Measurements from ENCODE around the gene HFM1. TPM values are rescaled to one million over a fixed set of nuclear protein-coding genes. Genes with fewer than 3 reads are reported as not detected.

Gene HFM1
- total RNA-seq, 1 donor from 2014 or later = 0.35 TPM

- H3K27me3 Mint-ChIP-seq (ENCODE audit: unreplicated experiment) = peaks cover 68% of the 10 kb centered on the region
- peaks cover 5% of the 10 kb centered on the region for H3K4me1 Mint-ChIP-seq (ENCODE audit: unreplicated experiment)
- no peak for TF ChIP-seq CTCF (IDR thresholded peaks at IDR 0.05)
- no peaks in the 10 kb centered on the region for H3K9me3 Mint-ChIP-seq (ENCODE audit: unreplicated experiment)
- H3K36me3 Mint-ChIP-seq (ENCODE audit: unreplicated experiment) = no peaks in the 10 kb centered on the region
- H3K27ac Mint-ChIP-seq (ENCODE audit: unreplicated experiment) = no peak overlapping the region
- no peak overlapping the region for H3K4me3 Mint-ChIP-seq (ENCODE audit: unreplicated experiment)
- DNase-seq (ENCODE audit: extremely low spot score, unreplicated experiment) = no peak
These were observed 2.2 kb upstream of the HFM1 start for GRCh38 chr1:91406773-91407389.

GRCh38 chr1:91402023-91402422, 2.6 kb downstream of the HFM1 start:
- peak; percentile 64 for TF ChIP-seq CTCF (IDR thresholded peaks at IDR 0.05)
- Mint-ChIP-seq H3K27ac (ENCODE audit: unreplicated experiment) (no peak overlapping the region), H3K9me3 (ENCODE audit: unreplicated experiment) (no peaks in the 10 kb centered on the region), H3K27me3 (ENCODE audit: unreplicated experiment) (peaks cover 35% of the 10 kb centered on the region), H3K36me3 (ENCODE audit: unreplicated experiment) (no peaks in the 10 kb centered on the region), H3K4me1 (ENCODE audit: unreplicated experiment) (peaks cover 5% of the 10 kb centered on the region), H3K4me3 (ENCODE audit: unreplicated experiment) (no peak overlapping the region)
- no peak for DNase-seq (ENCODE audit: extremely low spot score, unreplicated experiment)

- no peak for DNase-seq (ENCODE audit: extremely low spot score, unreplicated experiment)
- Mint-ChIP-seq H3K9me3 (ENCODE audit: unreplicated experiment) (no peaks in the 10 kb centered on the region), H3K27ac (ENCODE audit: unreplicated experiment) (no peak overlapping the region), H3K36me3 (ENCODE audit: unreplicated experiment) (no peaks in the 10 kb centered on the region), H3K4me3 (ENCODE audit: unreplicated experiment) (no peak overlapping the region), H3K27me3 (ENCODE audit: unreplicated experiment) (peaks cover 20% of the 10 kb centered on the region), H3K4me1 (ENCODE audit: unreplicated experiment) (peaks cover 5% of the 10 kb centered on the region)
- no peak for TF ChIP-seq CTCF (IDR thresholded peaks at IDR 0.05)
These were observed 4.4 kb downstream of the HFM1 start for GRCh38 chr1:91400133-91400725.

GRCh38 chr1:91398291-91398690, 6.3 kb downstream of the HFM1 start:
- no peaks in the 10 kb centered on the region for H3K9me3 Mint-ChIP-seq (ENCODE audit: unreplicated experiment)
- no peak overlapping the region for H3K27ac Mint-ChIP-seq (ENCODE audit: unreplicated experiment)

More at GRCh38 chr1:91398291-91398690, 6.3 kb downstream of the HFM1 start:
- Mint-ChIP-seq H3K4me3 (ENCODE audit: unreplicated experiment) (no peak overlapping the region), H3K27me3 (ENCODE audit: unreplicated experiment) (peaks cover 17% of the 10 kb centered on the region), H3K36me3 (ENCODE audit: unreplicated experiment) (no peaks in the 10 kb centered on the region), H3K4me1 (ENCODE audit: unreplicated experiment) (no peaks in the 10 kb centered on the region)
- no peak for DNase-seq (ENCODE audit: extremely low spot score, unreplicated experiment)
- TF ChIP-seq CTCF (IDR thresholded peaks at IDR 0.05) = no peak

Measured in osteocyte (in vitro differentiated cells).